Lower leg skin (tissue), 3 donors: ENCODE data around the gene CSTF3.

Experiments used
- POLR2A ChIP-seq, 2 donors: fragments of 450-650 bp; IDR thresholded peaks; one replicate each; pipeline ENCODE4 v1.6.1; 2016 to 2017; ENCODE audit warnings: antibody characterized with exemption in 2 of 2, mild to moderate bottlenecking in 1 of 2, moderate library complexity in 1 of 2
- TF ChIP-seq, protein P1 (sequence below), 3 donors: fragments of 450-650 bp; IDR thresholded peaks; one replicate each; pipeline ENCODE4 v1.5.1; 2016; ENCODE audit warnings: antibody characterized with exemption in 3 of 3, mild to moderate bottlenecking in 3 of 3, moderate library complexity in 2 of 3

DNA sequence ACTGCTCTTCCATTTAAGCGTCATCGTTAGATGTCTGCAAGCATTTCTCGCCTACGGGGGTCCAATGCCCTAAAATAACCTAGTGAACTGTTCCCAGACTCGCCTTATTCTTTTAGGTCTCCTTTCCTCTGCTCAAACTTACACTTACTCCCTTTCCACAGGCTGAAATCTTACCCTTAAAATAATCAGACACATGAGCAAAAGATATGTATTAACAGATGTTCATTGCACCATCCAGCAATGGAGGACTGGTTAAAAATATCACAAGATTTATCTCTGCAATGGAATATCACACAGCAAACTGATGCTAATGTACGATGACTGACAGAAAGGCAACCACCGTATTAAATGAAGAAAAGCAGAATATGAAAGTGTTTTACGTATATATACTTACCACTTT, 1.6 kb upstream of the CSTF3 start:
- TF ChIP-seq, protein P1, sequence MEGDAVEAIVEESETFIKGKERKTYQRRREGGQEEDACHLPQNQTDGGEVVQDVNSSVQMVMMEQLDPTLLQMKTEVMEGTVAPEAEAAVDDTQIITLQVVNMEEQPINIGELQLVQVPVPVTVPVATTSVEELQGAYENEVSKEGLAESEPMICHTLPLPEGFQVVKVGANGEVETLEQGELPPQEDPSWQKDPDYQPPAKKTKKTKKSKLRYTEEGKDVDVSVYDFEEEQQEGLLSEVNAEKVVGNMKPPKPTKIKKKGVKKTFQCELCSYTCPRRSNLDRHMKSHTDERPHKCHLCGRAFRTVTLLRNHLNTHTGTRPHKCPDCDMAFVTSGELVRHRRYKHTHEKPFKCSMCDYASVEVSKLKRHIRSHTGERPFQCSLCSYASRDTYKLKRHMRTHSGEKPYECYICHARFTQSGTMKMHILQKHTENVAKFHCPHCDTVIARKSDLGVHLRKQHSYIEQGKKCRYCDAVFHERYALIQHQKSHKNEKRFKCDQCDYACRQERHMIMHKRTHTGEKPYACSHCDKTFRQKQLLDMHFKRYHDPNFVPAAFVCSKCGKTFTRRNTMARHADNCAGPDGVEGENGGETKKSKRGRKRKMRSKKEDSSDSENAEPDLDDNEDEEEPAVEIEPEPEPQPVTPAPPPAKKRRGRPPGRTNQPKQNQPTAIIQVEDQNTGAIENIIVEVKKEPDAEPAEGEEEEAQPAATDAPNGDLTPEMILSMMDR (IDR thresholded peaks at IDR 0.05): no peak
- TF ChIP-seq POLR2A (IDR thresholded peaks at IDR 0.05): no peak
